OCI-LY3 (cell line): ENCODE data around the gene CMSS1.

Source experiments
- EZH2phosphoT487 ChIP-seq: fragments of 200-600 bp; shearing (Covaris generic); IDR thresholded peaks from 2 replicates; pipeline ENCODE4 v1.6.1; 2018; ENCODE audit warnings: antibody characterized with exemption, mixed run types, low read depth
- TF ChIP-seq, protein P1 (sequence below): fragments of 200-600, 300-600 bp; sonication (generic); IDR thresholded peaks from 2 replicates; pipeline ENCODE4 v1.5.1; 2014; ENCODE audit warnings: antibody characterized with exemption, low read length, low read depth

DNA sequence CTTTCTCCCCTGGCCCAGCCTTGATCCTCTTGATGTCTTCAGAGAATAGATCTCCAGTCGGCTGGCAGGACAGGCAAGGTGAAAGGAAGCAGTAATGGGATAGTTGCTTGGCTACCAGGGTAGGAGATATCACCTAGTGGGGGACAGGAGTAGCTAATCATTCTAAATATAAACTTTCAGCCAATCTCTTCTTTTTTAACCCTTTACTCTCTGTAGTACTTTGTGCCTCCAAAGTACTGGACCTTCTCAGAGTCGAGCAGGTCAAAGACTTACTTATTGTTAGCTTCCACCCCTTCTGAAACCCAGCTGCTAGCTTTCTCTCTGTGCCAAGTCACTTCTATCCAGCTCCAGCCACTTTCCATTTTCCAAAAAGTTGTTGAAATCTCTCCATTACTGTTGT, 340.0 kb downstream of the CMSS1 start:
- TF ChIP-seq, protein P1, sequence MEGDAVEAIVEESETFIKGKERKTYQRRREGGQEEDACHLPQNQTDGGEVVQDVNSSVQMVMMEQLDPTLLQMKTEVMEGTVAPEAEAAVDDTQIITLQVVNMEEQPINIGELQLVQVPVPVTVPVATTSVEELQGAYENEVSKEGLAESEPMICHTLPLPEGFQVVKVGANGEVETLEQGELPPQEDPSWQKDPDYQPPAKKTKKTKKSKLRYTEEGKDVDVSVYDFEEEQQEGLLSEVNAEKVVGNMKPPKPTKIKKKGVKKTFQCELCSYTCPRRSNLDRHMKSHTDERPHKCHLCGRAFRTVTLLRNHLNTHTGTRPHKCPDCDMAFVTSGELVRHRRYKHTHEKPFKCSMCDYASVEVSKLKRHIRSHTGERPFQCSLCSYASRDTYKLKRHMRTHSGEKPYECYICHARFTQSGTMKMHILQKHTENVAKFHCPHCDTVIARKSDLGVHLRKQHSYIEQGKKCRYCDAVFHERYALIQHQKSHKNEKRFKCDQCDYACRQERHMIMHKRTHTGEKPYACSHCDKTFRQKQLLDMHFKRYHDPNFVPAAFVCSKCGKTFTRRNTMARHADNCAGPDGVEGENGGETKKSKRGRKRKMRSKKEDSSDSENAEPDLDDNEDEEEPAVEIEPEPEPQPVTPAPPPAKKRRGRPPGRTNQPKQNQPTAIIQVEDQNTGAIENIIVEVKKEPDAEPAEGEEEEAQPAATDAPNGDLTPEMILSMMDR, result no peak
- no peak for TF ChIP-seq EZH2phosphoT487
